ENCODE data around the gene EML5. TPM values are rescaled to one million over a fixed set of nuclear protein-coding genes. Genes with fewer than 3 reads are reported as not detected.

EML5 gene
- total RNA-seq, 1 experiment from 2014 or later, result 0.66 TPM

- H3K9ac ChIP-seq (ENCODE audit: low read length), result no peak overlapping the region
- intact Hi-C loops (cut with micrococcal nuclease), result no loop called here
- no peak overlapping the region for H3K27ac ChIP-seq (ENCODE audit: low read length)
- no peaks in the 10 kb centered on the region for H3F3A ChIP-seq (ENCODE audit: low read length, unreplicated experiment)
- no peaks in the 10 kb centered on the region for H3K9me2 ChIP-seq (replicated peaks; ENCODE audit: low read length)
- H3K36me3 ChIP-seq (ENCODE audit: low read depth, low read length), result no peaks in the 10 kb centered on the region
- no peaks in the 10 kb centered on the region for H3K79me2 ChIP-seq (ENCODE audit: low read length)
- TF ChIP-seq CTCF (conservative IDR thresholded peaks at IDR 0.05; ENCODE audit: low read depth, low read length) (no peak), EZH2 (IDR thresholded peaks at IDR 0.05; ENCODE audit: low read length, unreplicated experiment) (no peak), EZH2phosphoT487 (IDR thresholded peaks at IDR 0.05; ENCODE audit: borderline replicate concordance, low read length) (no peak)
- ATAC-seq (no peak), DNase-seq (no peak)
- H4K20me1 ChIP-seq (ENCODE audit: low read length), result no peaks in the 10 kb centered on the region
- no peaks in the 10 kb centered on the region for H3K4me1 ChIP-seq (ENCODE audit: insufficient read depth, low read length)
- no peak overlapping the region for H3K4me2 ChIP-seq (ENCODE audit: low read length)
- no peak overlapping the region for H2AFZ ChIP-seq (ENCODE audit: low read length)
- no TSS peak for BruUV-seq (replicated peaks)
- no peaks in the 10 kb centered on the region for H3K9me3 ChIP-seq (ENCODE audit: low read length)
- CTCF ChIA-PET, result no interaction called here
- H3K4me3 ChIP-seq (ENCODE audit: low read length), result no peak overlapping the region
- POLR2A ChIA-PET (ENCODE audit: unreplicated experiment), result no interaction called here
- H3K27me3 ChIP-seq (ENCODE audit: low read length), result no peaks in the 10 kb centered on the region
Measured at GRCh38 chr14:88630565-88630964, 162.2 kb downstream of the EML5 start.

DNA sequence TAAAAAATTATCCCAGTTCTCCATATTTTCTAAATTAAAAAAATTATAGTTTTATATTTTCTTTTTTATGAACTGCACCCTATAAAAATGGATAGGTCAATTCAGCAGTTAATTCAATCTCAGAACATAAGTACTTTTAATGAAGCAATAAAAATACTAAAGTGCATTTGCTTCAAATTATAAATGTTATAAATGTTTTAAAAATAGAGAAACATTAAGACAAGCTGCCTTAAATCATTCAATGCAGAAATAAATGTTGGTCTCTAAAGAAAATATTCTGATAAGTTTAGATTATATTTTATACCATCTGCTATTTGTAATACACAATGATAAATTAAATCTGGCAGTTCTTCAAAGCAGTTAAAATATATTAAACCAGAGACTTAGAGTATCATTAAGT, 164.3 kb downstream of the EML5 start:
- no peak overlapping the region for H3K9ac ChIP-seq (ENCODE audit: low read length)
- no peaks in the 10 kb centered on the region for H3K27me3 ChIP-seq (ENCODE audit: low read length)
- DNase-seq (no peak), ATAC-seq (no peak)
- CTCF ChIA-PET, result no interaction called here
- no peaks in the 10 kb centered on the region for H3K9me2 ChIP-seq (replicated peaks; ENCODE audit: low read length)
- H3K9me3 ChIP-seq (ENCODE audit: low read length), result no peaks in the 10 kb centered on the region
- POLR2A ChIA-PET (ENCODE audit: unreplicated experiment), result no interaction called here
- H4K20me1 ChIP-seq (ENCODE audit: low read length), result no peaks in the 10 kb centered on the region
- H3K4me2 ChIP-seq (ENCODE audit: low read length), result no peak overlapping the region
- H2AFZ ChIP-seq (ENCODE audit: low read length), result no peak overlapping the region
- BruUV-seq (replicated peaks), result no TSS peak
- TF ChIP-seq EZH2 (IDR thresholded peaks at IDR 0.05; ENCODE audit: low read length, unreplicated experiment) (no peak), EZH2phosphoT487 (IDR thresholded peaks at IDR 0.05; ENCODE audit: borderline replicate concordance, low read length) (no peak), CTCF (conservative IDR thresholded peaks at IDR 0.05; ENCODE audit: low read depth, low read length) (no peak)
- no peaks in the 10 kb centered on the region for H3F3A ChIP-seq (ENCODE audit: low read length, unreplicated experiment)
- no peaks in the 10 kb centered on the region for H3K79me2 ChIP-seq (ENCODE audit: low read length)
- H3K4me1 ChIP-seq (ENCODE audit: insufficient read depth, low read length), result no peaks in the 10 kb centered on the region
- no peak overlapping the region for H3K4me3 ChIP-seq (ENCODE audit: low read length)
- intact Hi-C loops (cut with micrococcal nuclease), result no loop called here
- no peak overlapping the region for H3K27ac ChIP-seq (ENCODE audit: low read length)
- no peaks in the 10 kb centered on the region for H3K36me3 ChIP-seq (ENCODE audit: low read depth, low read length)

GRCh38 chr14:88628033-88628432, 164.7 kb downstream of the EML5 start:
- no peaks in the 10 kb centered on the region for H4K20me1 ChIP-seq (ENCODE audit: low read length)
- CTCF ChIA-PET, result no interaction called here
- H3K36me3 ChIP-seq (ENCODE audit: low read depth, low read length), result no peaks in the 10 kb centered on the region
- no TSS peak for BruUV-seq (replicated peaks)
- TF ChIP-seq EZH2 (IDR thresholded peaks at IDR 0.05; ENCODE audit: low read length, unreplicated experiment), result no peak
- no peak for TF ChIP-seq CTCF (conservative IDR thresholded peaks at IDR 0.05; ENCODE audit: low read depth, low read length)
- no peak for TF ChIP-seq EZH2phosphoT487 (IDR thresholded peaks at IDR 0.05; ENCODE audit: borderline replicate concordance, low read length)
- POLR2A ChIA-PET (ENCODE audit: unreplicated experiment), result no interaction called here
- no peaks in the 10 kb centered on the region for H3K9me2 ChIP-seq (replicated peaks; ENCODE audit: low read length)
- H3K4me3 ChIP-seq (ENCODE audit: low read length), result no peak overlapping the region
- H2AFZ ChIP-seq (ENCODE audit: low read length), result no peak overlapping the region
- DNase-seq (no peak), ATAC-seq (no peak)
- H3K4me2 ChIP-seq (ENCODE audit: low read length), result no peak overlapping the region
- no peaks in the 10 kb centered on the region for H3K79me2 ChIP-seq (ENCODE audit: low read length)
- H3K9ac ChIP-seq (ENCODE audit: low read length), result no peak overlapping the region
- no peak overlapping the region for H3K27ac ChIP-seq (ENCODE audit: low read length)
- H3K27me3 ChIP-seq (ENCODE audit: low read length), result no peaks in the 10 kb centered on the region
- no peaks in the 10 kb centered on the region for H3K9me3 ChIP-seq (ENCODE audit: low read length)
- H3F3A ChIP-seq (ENCODE audit: low read length, unreplicated experiment), result no peaks in the 10 kb centered on the region
- intact Hi-C loops (cut with micrococcal nuclease), result no loop called here
- no peaks in the 10 kb centered on the region for H3K4me1 ChIP-seq (ENCODE audit: insufficient read depth, low read length)
